ENCODE measurements around the gene CD6. TPM values are rescaled to one million over a fixed set of nuclear protein-coding genes. Genes with fewer than 3 reads are reported as not detected.

The CD6 gene
- total and polyA plus RNA-seq, 2 experiments from 2014 or later = 4.2 TPM; not detected in 1

DNA sequence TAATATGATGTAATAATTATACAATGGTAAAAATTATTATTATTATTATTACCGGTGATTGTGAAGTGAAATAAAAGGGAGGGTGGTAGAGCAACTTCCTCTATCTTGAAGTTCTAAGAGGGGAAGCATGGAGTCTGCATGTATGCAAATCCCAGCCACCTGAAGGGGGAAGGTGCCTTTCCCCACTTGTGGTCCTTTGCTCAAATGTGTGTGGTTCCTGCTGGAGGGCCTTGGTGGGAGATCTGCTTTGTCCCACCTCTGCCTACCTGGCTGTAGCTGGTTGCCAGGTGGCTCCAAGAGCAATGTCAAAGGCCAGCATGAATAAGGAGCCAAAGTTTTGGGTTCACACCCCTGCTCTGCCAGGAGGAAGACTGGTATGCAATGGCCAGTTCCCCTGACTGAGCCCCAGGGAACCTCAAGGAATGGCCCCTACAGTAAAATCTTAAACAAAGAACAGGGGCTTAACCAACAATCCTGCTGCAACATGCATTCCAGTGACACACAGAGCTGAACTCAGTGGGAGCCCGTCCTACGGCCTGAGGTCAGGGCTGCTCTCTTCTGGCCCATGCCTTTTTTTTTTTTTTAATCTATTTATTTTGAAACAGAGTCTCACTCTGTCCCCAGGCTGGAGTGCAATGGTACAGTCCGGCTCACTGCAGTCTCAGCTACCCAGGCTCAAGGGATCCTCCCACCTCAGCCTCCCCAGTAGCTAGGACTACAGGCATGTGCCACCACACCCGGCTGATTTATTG, 38.7 kb upstream of the CD6 start:
- TF ChIP-seq, protein P1, sequence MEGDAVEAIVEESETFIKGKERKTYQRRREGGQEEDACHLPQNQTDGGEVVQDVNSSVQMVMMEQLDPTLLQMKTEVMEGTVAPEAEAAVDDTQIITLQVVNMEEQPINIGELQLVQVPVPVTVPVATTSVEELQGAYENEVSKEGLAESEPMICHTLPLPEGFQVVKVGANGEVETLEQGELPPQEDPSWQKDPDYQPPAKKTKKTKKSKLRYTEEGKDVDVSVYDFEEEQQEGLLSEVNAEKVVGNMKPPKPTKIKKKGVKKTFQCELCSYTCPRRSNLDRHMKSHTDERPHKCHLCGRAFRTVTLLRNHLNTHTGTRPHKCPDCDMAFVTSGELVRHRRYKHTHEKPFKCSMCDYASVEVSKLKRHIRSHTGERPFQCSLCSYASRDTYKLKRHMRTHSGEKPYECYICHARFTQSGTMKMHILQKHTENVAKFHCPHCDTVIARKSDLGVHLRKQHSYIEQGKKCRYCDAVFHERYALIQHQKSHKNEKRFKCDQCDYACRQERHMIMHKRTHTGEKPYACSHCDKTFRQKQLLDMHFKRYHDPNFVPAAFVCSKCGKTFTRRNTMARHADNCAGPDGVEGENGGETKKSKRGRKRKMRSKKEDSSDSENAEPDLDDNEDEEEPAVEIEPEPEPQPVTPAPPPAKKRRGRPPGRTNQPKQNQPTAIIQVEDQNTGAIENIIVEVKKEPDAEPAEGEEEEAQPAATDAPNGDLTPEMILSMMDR (IDR thresholded peaks at IDR 0.05; ENCODE audit: low read depth, low read length) = no peak
- H3K36me3 ChIP-seq = peaks cover 37% of the 10 kb centered on the region
- no peak overlapping the region for H3K27ac ChIP-seq
- DNase-seq (ENCODE audit: low read depth in 1 of 2, low spot score in 1 of 2) = no peak
- no peaks in the 10 kb centered on the region for H3K27me3 ChIP-seq
- no peak overlapping the region for H3K4me3 ChIP-seq
- H3K4me1 ChIP-seq (ENCODE audit: low read depth) = no peaks in the 10 kb centered on the region
- H3K9me3 ChIP-seq (ENCODE audit: low read depth) = no peaks in the 10 kb centered on the region

DNA sequence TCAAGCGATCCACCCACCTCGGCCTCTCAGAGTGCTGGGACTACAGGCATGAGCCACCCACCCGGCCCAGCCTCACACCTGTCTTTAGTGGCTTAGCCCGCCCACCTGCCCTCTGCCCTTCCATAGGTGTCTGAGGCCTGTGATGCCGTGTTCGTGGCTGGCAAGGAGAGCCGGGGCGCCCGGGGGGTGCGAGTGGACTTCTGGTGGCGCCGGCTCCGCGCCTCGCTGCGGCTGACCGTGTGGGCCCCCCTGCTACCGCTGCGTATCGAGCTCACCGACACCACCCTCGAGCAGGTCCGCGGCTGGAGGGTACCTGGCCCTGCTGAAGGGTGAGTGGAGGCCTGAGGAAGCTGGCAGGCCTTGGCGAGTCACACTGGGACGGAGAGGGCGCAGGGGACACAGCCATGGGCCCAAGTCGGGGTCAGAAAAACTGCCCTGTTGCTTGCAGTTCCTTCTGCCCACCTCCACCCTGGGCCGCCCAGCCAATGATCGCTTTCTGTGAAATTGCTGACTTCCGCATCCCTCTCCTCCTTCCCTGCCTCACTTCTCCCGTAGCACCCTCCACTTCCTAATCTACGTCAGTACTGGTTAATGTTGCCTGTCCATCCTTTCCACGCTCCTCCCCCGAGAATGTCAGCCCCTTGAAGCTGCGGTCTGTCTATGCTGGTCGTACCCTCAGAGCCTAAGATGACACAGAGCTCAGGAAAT, 37.9 kb upstream of the CD6 start:
- no peak overlapping the region for H3K27ac ChIP-seq
- H3K4me1 ChIP-seq (ENCODE audit: low read depth) = no peaks in the 10 kb centered on the region
- peaks cover 32% of the 10 kb centered on the region for H3K36me3 ChIP-seq
- DNase-seq (ENCODE audit: low read depth in 1 of 2, low spot score in 1 of 2) = no peak
- H3K27me3 ChIP-seq = no peaks in the 10 kb centered on the region
- H3K4me3 ChIP-seq = no peak overlapping the region
- TF ChIP-seq, protein P1 (IDR thresholded peaks at IDR 0.05; ENCODE audit: low read depth, low read length) = no peak
- H3K9me3 ChIP-seq (ENCODE audit: low read depth) = no peaks in the 10 kb centered on the region

DNA sequence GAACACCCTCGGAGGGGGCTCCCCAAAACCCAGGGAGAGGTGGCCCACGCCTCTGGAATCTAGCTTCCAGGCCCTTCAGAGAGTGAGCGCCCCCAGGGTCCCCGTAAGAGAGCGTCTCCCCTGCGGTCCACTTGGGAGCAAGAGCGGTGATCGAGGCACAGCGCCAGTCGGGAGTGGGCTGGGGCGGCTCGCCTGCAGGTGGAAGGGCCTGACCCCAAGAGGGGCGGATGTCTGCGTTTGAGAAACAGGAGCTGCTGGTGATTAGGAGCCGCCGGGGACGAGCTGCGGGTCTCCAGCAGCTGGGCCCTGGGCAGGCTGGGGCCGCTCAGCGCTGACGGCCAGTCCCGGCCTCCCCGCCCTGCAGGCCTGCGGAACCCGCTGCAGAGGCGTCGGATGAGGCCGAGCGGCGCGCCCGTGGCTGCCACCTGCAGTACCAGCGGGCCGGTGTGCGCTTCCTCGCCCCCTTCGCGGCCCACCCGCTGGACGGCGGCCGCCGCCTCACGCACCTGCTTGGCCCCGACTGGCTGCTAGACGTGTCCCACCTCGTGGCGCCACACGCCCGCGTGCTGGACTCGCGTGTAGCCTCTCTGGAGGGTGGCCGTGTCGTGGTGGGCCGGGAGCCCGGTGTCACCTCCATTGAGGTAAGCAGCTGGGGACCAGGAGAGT, 37.2 kb upstream of the CD6 start:
- TF ChIP-seq, protein P1 (IDR thresholded peaks at IDR 0.05; ENCODE audit: low read depth, low read length) = no peak
- H3K27me3 ChIP-seq = no peaks in the 10 kb centered on the region
- peaks cover 29% of the 10 kb centered on the region for H3K36me3 ChIP-seq
- H3K4me3 ChIP-seq = no peak overlapping the region
- H3K27ac ChIP-seq = no peak overlapping the region
- peaks cover 4% of the 10 kb centered on the region for H3K4me1 ChIP-seq (ENCODE audit: low read depth)
- H3K9me3 ChIP-seq (ENCODE audit: low read depth) = no peaks in the 10 kb centered on the region
- no peak for DNase-seq (ENCODE audit: low read depth in 1 of 2, low spot score in 1 of 2)

DNA sequence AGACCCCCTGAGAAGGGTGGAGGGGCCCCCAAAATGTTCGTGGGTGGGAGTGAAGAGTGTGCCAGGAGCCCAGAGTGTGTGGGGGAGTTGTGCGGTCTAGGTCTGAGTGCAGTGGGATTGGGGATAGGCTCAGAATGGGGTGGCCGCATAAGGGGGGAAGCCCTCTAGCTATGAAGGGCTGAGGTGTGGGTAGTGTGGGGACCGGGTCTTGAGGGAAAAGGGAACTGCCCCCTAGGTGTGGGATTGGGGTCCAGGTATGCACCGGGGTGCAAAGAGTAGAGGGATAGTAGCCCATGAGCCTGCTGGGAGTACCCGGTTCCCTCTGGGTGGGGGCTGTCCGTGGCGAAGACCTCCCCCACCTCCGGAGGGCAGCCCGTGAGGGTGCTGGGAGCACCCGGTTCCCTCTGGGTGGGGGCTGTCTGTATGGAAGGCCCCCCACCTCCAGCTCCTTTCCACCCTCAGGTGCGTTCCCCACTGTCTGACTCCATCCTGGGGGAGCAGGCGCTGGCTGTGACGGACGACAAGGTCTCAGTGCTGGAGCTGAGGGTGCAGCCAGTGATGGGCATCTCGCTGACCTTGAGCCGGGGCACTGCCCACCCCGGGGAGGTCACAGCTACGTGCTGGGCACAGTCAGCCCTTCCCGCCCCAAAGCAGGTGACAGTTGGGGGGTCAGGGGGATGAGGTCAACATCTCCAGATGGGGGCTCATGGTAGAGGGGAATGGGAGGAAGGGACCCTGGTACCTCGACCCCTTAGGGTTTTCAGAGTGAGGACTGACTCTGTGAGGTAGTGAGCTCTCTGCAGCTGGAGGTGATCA, 36.5 kb upstream of the CD6 start:
- no peaks in the 10 kb centered on the region for H3K27me3 ChIP-seq
- H3K36me3 ChIP-seq = peaks cover 26% of the 10 kb centered on the region
- H3K9me3 ChIP-seq (ENCODE audit: low read depth) = no peaks in the 10 kb centered on the region
- TF ChIP-seq, protein P1 (IDR thresholded peaks at IDR 0.05; ENCODE audit: low read depth, low read length) = no peak
- H3K4me3 ChIP-seq = no peak overlapping the region
- H3K4me1 ChIP-seq (ENCODE audit: low read depth) = peaks cover 11% of the 10 kb centered on the region
- no peak overlapping the region for H3K27ac ChIP-seq
- no peak for DNase-seq (ENCODE audit: low read depth in 1 of 2, low spot score in 1 of 2)
